Pancreas (tissue), 10 donors: Measurements from ENCODE around the gene RPL10. TPM values are rescaled to one million over a fixed set of nuclear protein-coding genes. Genes with fewer than 3 reads are reported as not detected.

Experiments
- ATAC-seq, 4 donors: fragments of 200-7000 bp; cut with Tn5 transposase; one replicate each; pipeline versions ENCODE4 v1.8.0 to v1.9.1; 2020; ENCODE audit warnings: mild to moderate bottlenecking in 4 of 4, moderate library complexity in 4 of 4
- DNase-seq, 6 donors: peaks; one replicate each; pipeline ENCODE4 v3.0.0-alpha.2; 2020
- FAIRE-seq: peaks from 2 replicates; lab custom pipeline; 2012; peaks lifted over from hg19 to GRCh38; lab: Jason Lieb, UNC
- H3K27ac ChIP-seq, 4 donors: fragments of 200-600 bp; sonication (generic); 1 replicate in 3 of 4; 2 replicates in 1 of 4; pipeline versions ENCODE4 v1.5.0 to v1.8.0; 2020
- H3K27me3 ChIP-seq, 4 donors: fragments of 200-600 bp; one replicate each; pipeline ENCODE4 v1.8.0; 2021
- H3K36me3 ChIP-seq, 3 donors: fragments of 200-600 bp; sonication (generic) in 1 of 3; one replicate each; pipeline versions ENCODE4 v1.5.0 to v1.8.0; 2020 to 2021
- H3K4me1 ChIP-seq, 3 donors: fragments of 200-600 bp; one replicate each; pipeline ENCODE4 v1.8.0; 2021
- H3K4me3 ChIP-seq, 4 donors: fragments of 200-600 bp; sonication (generic) in 2 of 4; one replicate each; pipeline versions ENCODE4 v1.5.0 to v1.8.0; 2020 to 2021
- H3K9me3 ChIP-seq, 4 donors: fragments of 200-600 bp; one replicate each; pipeline ENCODE4 v1.8.0; 2021
- WGBS, 2 donors: extraction: QIAGEN DNeasy Blood & Tissue Kit; methylation state at CpG; one replicate each; pipeline ENCODE4 v1.1.7; 2013; 5-methylcytosine and 5-hydroxymethylcytosine counted together
- intact Hi-C, 3 donors: fragments of 100-400 bp; cut with DNase I; formaldehyde crosslinking; loops; one replicate each; pipeline versions ENCODE4 v1.11.1 to v1.14.2; 2022
- polyA plus RNA-seq, 2 donors: library from polyadenylated mRNA; stranded (reverse); fragments of 200-250 nt; gene quantifications; one replicate each; pipeline ENCODE4 v1.2.3, GENCODE V29; 2013
- total RNA-seq, 6 donors: library from RNA; stranded (reverse); fragmentation: NEBNext Ultra II Directional in 4 of 6; extraction: Animal tissue kit (Norgen Biotek cat#: 25700) in 4 of 6; gene quantifications; one replicate each; pipeline versions ENCODE4 v1.2.1 to v1.2.4, GENCODE V29; 2021 to 2023
- TF ChIP-seq, protein P1 (sequence below), 4 donors: fragments of 200-600 bp; sonication (generic) in 3 of 4; IDR thresholded peaks; one replicate each; pipeline versions ENCODE4 v1.5.0 to v1.8.0; 2021; ENCODE audit warnings: antibody characterized with exemption in 4 of 4
- donor health status: healthy with polysubstance abuse.
- donor health status: DM: no; HTN: no; CAD: no; lungs with moderate emphysema.
- donor health status: DM: no; HTN: no; CAD: no.
- donor health status: control.
- donor health status: control.
- donor health status: Bipolar disorder and iron deficiency.
- donor health status: DM: yes; HTN: yes; CAD: no.
- donor health status: DM: no; HTN: no; CAD: no.
- donor health status: DM: no; HTN: no; CAD: no.
- donor health status: DM: yes; HTN: yes; CAD: no.

The RPL10 gene
- total and polyA plus RNA-seq, 8 donors: 2,194 to 4,058 (median 3,145) TPM

DNA sequence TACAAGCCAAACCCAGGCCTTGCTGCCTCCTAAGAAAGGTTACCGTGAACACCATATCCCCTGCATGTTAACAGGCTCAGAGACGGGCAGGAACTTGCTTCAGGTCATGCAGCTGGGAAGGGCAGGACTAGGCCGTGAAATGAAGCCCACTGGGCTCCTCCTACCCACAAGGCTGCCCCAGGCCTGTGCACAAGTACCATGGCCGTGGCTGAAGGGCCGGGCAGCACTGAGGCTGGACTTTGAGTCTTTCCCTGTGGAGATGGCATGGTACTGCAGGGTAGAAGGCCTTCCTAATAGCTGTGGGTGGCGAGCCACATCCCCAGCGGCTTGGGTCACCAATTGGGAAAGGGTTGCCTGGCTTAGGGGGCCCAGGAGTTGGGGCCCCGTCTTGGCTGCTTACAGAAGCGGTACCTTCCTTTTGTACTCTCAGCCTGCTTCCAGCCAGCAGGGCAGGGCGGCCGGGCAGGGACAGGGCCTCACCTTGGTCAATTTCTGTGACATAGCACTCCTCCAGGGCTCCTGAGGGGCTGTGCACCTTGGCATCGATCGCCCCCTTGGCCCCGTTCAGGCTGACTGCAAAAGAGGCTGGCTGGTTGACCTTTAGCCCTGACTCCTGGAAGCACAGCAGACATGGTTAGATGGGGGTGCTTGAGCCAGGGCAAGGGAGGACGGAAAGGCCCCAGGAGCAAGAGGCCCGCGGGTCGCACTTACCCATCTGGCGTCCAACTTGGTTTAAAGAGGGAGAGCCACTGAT lies 47.6 kb upstream of the RPL10 start:
- WGBS, 2 donors: 85 to 90% methylated on average over 19 of the region's 19 CpGs
- Histone ChIP-seq H3K27ac (no peak overlapping the region), H3K9me3 (no peaks in the 10 kb centered on the region), H3K36me3 (peaks cover 0 to 13% (median 0%) of the 10 kb centered on the region in 3 donors), H3K4me3 (no peak overlapping the region), H3K27me3 (no peaks in the 10 kb centered on the region), H3K4me1 (no peaks in the 10 kb centered on the region)
- intact Hi-C loops: no loop called here
- TF ChIP-seq, protein P1, sequence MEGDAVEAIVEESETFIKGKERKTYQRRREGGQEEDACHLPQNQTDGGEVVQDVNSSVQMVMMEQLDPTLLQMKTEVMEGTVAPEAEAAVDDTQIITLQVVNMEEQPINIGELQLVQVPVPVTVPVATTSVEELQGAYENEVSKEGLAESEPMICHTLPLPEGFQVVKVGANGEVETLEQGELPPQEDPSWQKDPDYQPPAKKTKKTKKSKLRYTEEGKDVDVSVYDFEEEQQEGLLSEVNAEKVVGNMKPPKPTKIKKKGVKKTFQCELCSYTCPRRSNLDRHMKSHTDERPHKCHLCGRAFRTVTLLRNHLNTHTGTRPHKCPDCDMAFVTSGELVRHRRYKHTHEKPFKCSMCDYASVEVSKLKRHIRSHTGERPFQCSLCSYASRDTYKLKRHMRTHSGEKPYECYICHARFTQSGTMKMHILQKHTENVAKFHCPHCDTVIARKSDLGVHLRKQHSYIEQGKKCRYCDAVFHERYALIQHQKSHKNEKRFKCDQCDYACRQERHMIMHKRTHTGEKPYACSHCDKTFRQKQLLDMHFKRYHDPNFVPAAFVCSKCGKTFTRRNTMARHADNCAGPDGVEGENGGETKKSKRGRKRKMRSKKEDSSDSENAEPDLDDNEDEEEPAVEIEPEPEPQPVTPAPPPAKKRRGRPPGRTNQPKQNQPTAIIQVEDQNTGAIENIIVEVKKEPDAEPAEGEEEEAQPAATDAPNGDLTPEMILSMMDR (IDR thresholded peaks at IDR 0.05): no peak
- no peak for FAIRE-seq
- DNase-seq: peak in 2 of 6 donors; percentile 13 to 59
- no peak for ATAC-seq

DNA sequence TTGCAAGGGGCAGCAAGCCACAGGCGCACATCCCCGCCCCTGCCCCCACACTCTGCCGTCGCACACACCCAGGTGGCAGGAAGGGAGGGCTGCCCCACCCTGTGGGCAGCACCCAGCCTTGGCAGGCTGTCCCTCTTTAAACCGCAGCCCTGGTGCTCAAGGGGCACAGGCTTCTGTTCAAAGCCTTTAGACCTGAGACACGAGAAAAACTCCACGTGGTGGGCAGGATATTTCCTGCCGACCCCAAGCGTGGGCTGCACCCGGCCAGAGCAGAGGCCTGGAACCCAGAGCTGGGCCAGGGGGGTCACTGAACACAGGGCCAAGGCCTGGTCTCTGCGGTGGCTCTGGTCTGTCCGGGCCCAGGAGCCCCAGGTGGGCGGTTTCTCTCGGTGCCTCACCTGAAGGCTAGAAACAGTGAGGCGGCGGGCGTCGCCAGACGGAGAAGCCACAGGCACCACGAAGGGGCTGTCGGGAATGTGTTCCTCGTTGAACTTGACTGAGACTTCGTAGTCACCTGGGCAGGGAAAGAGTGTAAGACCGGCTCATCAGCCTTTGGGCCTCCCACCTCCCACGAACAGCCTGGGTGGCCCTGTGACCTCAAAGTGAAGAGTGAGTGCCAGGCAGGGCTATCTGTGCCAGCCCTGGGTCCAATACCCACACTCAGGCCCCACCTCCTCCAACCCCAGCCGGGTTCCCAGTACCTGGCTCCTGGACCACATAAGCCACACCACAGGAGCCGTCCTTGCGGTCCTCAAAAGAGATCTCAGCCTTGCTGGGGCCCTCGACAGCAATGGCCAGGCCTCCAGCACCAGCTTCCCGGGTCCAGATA lies 46.8 kb upstream of the RPL10 start:
- DNase-seq (peak in 1 of 6 donors; percentile 23), FAIRE-seq (no peak), ATAC-seq (no peak)
- H3K27ac ChIP-seq: no peak overlapping the region
- 83 to 89% methylated on average over 30 of the region's 30 CpGs for WGBS, 2 donors
- H3K27me3 ChIP-seq: no peaks in the 10 kb centered on the region
- TF ChIP-seq, protein P1 (IDR thresholded peaks at IDR 0.05): no peak
- H3K36me3 ChIP-seq: peaks cover 0 to 13% (median 0%) of the 10 kb centered on the region in 3 donors
- no peak overlapping the region for H3K4me3 ChIP-seq
- H3K4me1 ChIP-seq: no peaks in the 10 kb centered on the region
- H3K9me3 ChIP-seq: no peaks in the 10 kb centered on the region
- intact Hi-C loops: no loop called here

DNA sequence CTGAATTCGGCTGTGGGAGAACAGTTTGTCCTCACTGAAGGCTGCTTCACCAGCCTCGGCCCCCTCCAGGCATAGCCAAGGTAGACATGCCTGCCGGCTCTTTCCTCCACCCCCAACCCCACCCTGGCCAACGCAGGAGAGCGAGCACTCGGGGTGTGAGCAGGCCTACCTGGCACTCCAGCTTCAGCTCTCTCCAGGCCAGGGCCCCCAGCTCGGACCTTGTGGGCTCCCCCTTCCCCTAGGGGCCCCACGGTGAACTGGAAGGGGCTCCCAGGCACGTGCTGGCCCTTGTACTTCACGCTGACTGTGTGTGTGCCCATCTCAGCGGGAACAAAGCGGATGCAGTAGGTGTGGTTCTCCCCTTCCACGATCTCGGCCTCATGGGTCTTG lies 46.2 kb upstream of the RPL10 start:
- WGBS, 2 donors: 83 to 89% methylated on average over 14 of the region's 14 CpGs
- Histone ChIP-seq H3K36me3 (peaks cover 0 to 15% (median 0%) of the 10 kb centered on the region in 3 donors), H3K27me3 (no peaks in the 10 kb centered on the region), H3K4me3 (no peak overlapping the region), H3K9me3 (no peaks in the 10 kb centered on the region), H3K4me1 (no peaks in the 10 kb centered on the region), H3K27ac (no peak overlapping the region)
- no peak for FAIRE-seq
- TF ChIP-seq, protein P1 (IDR thresholded peaks at IDR 0.05): no peak
- intact Hi-C loops: no loop called here
- DNase-seq: peak in 2 of 6 donors; percentile 22 to 60
- no peak for ATAC-seq

DNA sequence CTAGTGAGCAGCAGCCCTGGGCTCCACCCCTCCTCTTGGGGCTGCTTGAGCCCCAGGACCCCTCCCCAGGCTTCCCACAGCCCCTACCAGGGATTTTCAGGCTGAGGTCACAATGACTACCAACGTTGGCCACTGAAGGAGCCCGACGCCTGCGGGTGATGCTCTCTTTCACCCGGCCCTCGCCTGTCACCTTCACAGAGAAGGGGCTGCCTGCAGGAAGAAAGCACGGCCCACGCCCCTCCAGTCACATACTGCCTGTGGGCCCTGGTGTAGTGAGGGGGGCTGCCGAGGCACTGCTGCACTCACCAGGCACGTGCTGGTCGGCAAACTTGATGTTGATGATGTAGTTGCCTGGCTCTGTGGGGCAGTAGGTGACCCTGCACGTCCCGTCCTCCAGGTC lies 45.7 kb upstream of the RPL10 start:
- Histone ChIP-seq H3K36me3 (peaks cover 0 to 16% (median 0%) of the 10 kb centered on the region in 3 donors), H3K4me3 (no peak overlapping the region), H3K27me3 (no peaks in the 10 kb centered on the region), H3K9me3 (no peaks in the 10 kb centered on the region), H3K4me1 (no peaks in the 10 kb centered on the region), H3K27ac (no peak overlapping the region)
- ATAC-seq (no peak), FAIRE-seq (no peak), DNase-seq (peak in 2 of 6 donors; percentile 13 to 54)
- TF ChIP-seq, protein P1 (IDR thresholded peaks at IDR 0.05): no peak
- intact Hi-C loops: no loop called here
- WGBS, 2 donors: 84 to 90% methylated on average over 13 of the region's 13 CpGs
